SJSA1 (cell line): ENCODE results near the gene AKAP8. TPM values are rescaled to one million over a fixed set of nuclear protein-coding genes. Genes with fewer than 3 reads are reported as not detected.

ENCODE experiments used
- DNase-seq, 2 experiments: peaks; one replicate each; pipeline ENCODE4 v3.0.0-alpha.2; 2015 to 2020; ENCODE audit warnings: low spot score in 2 of 2, low read depth in 1 of 2
- H3K27ac ChIP-seq: fragments of 250-450 bp; sonication (Bioruptor Pico); 2 replicates; pipeline ENCODE4 v1.5.1; 2020; ENCODE audit warnings: mild to moderate bottlenecking, moderate library complexity
- H3K27me3 ChIP-seq: fragments of 250-450 bp; sonication (Bioruptor Pico); replicated peaks from 2 replicates; pipeline ENCODE4 v1.5.1; 2020; ENCODE audit warnings: mild to moderate bottlenecking, moderate library complexity
- H3K36me3 ChIP-seq: fragments of 250-450 bp; sonication (Bioruptor Pico); 2 replicates; pipeline ENCODE4 v1.5.1; 2020; ENCODE audit warnings: mild to moderate bottlenecking
- H3K4me1 ChIP-seq: fragments of 250-450 bp; sonication (Bioruptor Pico); replicated peaks from 2 replicates; pipeline ENCODE4 v1.6.1; 2021; ENCODE audit warnings: mild to moderate bottlenecking
- H3K4me3 ChIP-seq: fragments of 250-450 bp; sonication (Bioruptor Pico); 2 replicates; pipeline ENCODE4 v1.5.1; 2020; ENCODE audit warnings: mild to moderate bottlenecking
- H3K9me3 ChIP-seq: fragments of 250-450 bp; sonication (Bioruptor Pico); replicated peaks from 2 replicates; pipeline ENCODE4 v1.5.1; 2020; ENCODE audit warnings: mild to moderate bottlenecking
- total RNA-seq: library from RNA; depleted of rRNA; stranded (reverse); fragments of >200 nt; shearing (Covaris generic); gene quantifications from 2 replicates; pipeline ENCODE4 v1.2.3, GENCODE V29; 2014

The AKAP8 gene
- total RNA-seq, 1 experiment from 2014 or later, result 27.5 TPM

DNA sequence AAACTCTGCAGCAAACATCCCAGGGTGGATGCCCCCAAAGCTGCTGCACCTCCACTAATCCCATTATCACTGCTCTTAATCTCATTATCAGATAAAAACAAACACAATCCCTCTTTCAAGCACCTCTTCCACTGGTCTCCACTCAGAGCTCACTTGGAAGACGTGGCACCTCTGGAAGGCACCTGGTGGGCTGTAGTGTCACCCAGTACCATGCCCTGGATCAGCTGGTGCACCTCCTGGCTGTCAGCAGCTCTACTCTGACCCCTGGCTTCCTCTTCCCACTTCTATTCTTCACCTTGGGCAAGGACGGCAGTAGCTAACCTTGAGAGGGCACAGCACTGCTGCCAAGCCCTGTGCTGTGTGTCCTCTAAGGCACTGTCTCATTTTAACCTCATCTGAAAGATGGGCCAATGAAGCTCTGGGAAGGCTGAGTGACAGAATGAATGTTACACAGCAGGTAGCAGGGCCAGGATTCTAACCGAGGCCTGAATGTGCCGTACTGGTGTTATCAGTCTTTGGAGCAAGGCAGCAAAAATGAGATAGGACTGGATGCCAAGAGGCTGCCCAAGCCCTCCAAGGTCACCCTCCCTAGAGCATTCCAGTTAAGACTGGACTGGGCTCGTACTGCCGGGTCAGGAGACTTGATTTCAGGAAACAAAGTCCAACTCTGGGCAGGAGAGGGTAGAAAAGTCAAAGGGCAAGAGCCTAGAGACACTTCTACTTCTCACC is 54.6 kb downstream of the AKAP8 start:
- Histone ChIP-seq H3K27ac (no peak overlapping the region), H3K4me1 (peaks cover 61% of the 10 kb centered on the region), H3K4me3 (no peak overlapping the region), H3K27me3 (no peaks in the 10 kb centered on the region), H3K9me3 (no peaks in the 10 kb centered on the region), H3K36me3 (peaks cover 11% of the 10 kb centered on the region)
- no peak for DNase-seq

DNA sequence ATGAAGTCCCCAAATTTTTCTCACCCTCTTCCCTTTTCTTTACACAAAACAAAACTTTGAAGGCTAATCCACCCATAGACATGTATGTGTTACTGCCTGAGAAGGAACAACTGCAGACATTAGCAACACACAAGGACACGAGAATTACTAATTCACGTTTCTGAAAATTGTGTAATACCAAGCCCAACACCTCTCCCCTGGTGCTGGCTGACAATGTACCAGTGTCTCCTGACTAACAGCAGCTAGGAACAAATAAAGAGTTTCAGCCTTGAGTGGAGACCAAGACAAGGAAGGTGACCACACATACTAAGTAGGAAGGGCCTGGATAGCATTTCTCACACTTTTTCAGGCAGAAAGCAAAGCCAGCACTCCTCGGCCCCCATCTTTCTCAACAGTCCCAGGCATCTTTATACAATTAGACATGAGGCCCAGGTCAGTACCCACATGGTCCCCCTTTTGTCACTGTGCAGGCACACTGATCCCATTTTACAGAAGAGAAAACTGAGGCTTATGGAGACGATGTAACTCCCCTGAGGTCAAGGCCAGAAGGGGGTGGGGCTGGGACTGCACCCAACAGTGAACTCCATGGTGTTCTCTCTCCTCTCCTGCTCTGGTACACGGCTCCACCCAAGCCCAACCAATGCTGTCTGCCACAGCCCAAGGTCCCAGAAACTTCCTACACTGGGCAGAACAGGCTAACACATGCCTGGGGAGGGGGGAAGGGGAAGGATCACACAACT is 55.9 kb downstream of the AKAP8 start:
- no peak overlapping the region for H3K4me3 ChIP-seq
- H3K4me1 ChIP-seq, result peaks cover 58% of the 10 kb centered on the region
- DNase-seq, result no peak
- 0 out of 2 replicates have a peak, but pooled peaks cover 8% of the 10 kb centered on the region for H3K36me3 ChIP-seq
- H3K9me3 ChIP-seq, result no peaks in the 10 kb centered on the region
- no peak overlapping the region for H3K27ac ChIP-seq
- no peaks in the 10 kb centered on the region for H3K27me3 ChIP-seq

DNA sequence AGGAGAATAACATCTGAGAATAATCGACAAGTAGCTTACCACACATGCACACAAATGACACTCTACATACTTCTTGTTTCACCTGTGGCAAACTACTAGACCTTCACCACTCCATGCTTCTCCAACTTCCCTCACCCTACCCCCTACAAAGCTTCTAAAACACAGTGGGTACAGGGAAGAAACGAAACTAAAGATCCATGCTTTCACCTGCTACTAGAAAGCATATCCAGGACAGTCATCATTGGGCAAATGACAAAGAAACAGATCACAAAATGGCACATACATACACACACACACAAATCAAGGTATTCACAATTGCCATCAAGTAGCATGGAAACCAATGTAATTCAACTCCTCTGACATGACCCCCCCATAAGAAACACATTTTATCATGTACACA is 57.8 kb downstream of the AKAP8 start:
- Histone ChIP-seq H3K4me1 (peaks cover 61% of the 10 kb centered on the region), H3K9me3 (no peaks in the 10 kb centered on the region; the same call in 1 of the 2 replicates), H3K27ac (no peak overlapping the region)

DNA sequence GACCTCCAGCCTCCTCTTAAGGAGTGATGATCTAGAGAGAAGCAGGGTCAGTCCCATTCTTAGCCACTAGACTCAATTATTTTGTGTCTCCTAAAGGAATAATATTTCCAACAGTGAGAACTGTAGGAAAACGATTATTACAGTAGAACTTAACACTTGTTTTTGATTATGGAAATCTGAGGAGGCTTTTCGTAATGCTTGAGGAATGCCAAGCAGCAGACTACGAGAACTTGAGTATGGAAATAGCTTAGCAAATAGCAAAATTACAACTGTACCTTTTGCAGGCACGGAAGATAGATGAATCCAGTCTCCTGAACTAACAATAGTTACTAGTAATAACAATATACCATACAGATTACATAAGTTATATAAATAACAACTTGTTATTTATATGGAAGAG is 59.5 kb downstream of the AKAP8 start:
- H3K4me3 ChIP-seq, result no peak overlapping the region
- peak overlapping the region; percentile 8; the same call in 1 of the 2 replicates for H3K27ac ChIP-seq
- peaks cover 16% of the 10 kb centered on the region for H3K36me3 ChIP-seq
- peaks cover 59% of the 10 kb centered on the region for H3K4me1 ChIP-seq
- no peaks in the 10 kb centered on the region; the same call in 1 of the 2 replicates for H3K9me3 ChIP-seq
- no peaks in the 10 kb centered on the region for H3K27me3 ChIP-seq
- DNase-seq, result no peak

More for the DNA sequence above, 57.8 kb downstream of the AKAP8 start:
- Histone ChIP-seq H3K27me3 (no peaks in the 10 kb centered on the region), H3K4me3 (no peak overlapping the region), H3K36me3 (peaks cover 6% of the 10 kb centered on the region)
- no peak for DNase-seq

DNA sequence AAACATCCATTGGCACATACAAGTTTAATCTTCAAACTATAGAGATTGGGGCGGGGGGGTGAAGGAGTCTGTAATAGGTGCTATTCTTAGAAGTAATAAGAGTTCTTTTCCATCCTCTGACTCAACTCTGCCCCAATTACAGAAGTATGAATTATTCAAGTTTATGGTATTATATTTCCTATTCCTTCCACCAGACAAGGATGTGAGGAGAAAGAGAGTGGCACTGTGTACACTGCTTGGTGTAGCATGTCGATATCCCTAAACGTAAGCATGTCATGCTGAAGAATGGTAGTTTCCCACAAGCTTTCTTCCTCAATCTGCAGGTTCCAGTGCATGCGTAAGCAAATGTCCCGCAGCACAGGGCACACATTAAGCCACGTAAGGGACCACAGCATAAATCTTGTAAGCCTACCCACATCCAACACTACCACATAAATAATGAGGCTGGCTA is 61.3 kb downstream of the AKAP8 start:
- Histone ChIP-seq H3K4me3 (no peak overlapping the region), H3K4me1 (peaks cover 62% of the 10 kb centered on the region), H3K36me3 (peaks cover 19% of the 10 kb centered on the region), H3K27me3 (no peaks in the 10 kb centered on the region), H3K27ac (peak overlapping the region; percentile 19; the same call in 1 of the 2 replicates), H3K9me3 (no peaks in the 10 kb centered on the region; the same call in 1 of the 2 replicates)
- no peak for DNase-seq

DNA sequence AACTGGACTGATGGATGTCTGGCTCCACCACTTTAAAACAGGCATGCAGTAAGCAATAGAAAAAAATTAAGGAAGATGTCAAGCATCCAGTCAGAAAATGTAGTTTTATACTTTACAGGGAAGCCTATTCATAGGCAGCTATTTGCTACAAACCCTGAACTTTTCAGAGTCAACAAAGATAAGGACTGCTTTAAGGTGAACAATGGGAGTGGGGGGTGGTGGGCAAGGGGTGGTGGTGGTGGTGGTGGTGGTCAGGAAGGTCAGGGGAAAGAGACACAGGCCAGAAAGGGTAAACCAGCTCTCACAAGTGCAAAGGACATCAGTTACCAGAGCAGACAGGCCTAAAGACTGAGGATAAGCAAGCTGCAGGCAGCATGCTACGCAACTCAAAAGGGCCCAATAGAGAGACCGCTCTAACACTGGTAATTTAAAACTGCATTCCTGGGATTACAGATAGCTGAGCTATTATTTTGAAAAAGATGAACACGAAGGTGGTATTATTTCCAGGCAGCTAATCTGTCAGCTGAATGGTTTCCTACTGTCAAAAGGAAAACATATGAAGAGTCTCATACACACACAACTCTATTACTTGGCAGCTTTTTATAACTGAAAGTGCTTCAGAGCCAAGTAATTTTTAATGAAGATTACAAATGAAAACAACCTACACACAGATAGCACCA is 62.1 kb downstream of the AKAP8 start:
- H3K4me3 ChIP-seq, result no peak overlapping the region
- H3K36me3 ChIP-seq, result peaks cover 19% of the 10 kb centered on the region
- no peak for DNase-seq
- no peaks in the 10 kb centered on the region for H3K27me3 ChIP-seq
- H3K9me3 ChIP-seq, result no peaks in the 10 kb centered on the region; the same call in 1 of the 2 replicates
- peak overlapping the region; percentile 19; the same call in 1 of the 2 replicates for H3K27ac ChIP-seq
- H3K4me1 ChIP-seq, result peaks cover 62% of the 10 kb centered on the region

DNA sequence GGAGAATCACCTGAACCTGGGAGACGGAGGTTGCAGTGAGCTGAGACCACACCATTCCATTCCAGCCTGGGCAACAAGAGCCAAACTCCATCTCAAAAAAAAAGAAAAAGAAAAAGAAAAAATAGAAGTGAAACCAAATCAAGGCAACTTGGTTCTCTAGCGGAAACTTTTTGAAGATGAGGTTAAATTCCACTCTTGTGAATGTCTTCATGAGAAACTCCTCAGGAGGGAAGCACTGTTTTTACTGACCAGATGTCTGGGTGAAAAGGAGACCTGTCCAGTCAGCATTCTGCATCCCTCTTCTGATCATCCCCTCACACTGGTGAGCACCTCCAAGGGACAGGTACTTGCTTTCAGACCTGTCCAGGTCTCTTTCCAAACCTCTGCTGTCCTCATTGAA is 63.1 kb downstream of the AKAP8 start:
- Histone ChIP-seq H3K36me3 (peaks cover 22% of the 10 kb centered on the region), H3K4me3 (no peak overlapping the region), H3K27ac (no peak overlapping the region; the same call in 1 of the 2 replicates), H3K9me3 (no peaks in the 10 kb centered on the region; the same call in 1 of the 2 replicates), H3K4me1 (peaks cover 60% of the 10 kb centered on the region), H3K27me3 (no peaks in the 10 kb centered on the region)
- DNase-seq, result no peak

DNA sequence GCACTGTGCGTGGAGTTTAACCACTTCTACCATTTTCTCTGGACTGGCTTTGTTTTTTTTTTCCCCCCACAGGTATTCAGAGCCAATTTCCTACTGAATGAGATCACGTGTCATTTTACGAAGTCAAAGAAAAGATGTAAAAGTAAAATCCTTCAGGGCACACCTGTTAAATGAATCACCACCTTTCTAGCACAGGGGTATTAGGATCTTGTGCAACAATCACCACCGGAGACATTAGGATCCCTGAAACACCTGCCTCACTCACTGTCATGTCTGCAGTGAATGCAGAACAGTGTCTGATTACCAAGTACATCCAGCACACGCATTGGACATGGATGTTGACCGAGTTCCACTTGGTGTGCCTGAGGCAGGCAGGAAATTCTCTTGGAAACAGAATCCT is 64.5 kb downstream of the AKAP8 start:
- Histone ChIP-seq H3K36me3 (peaks cover 27% of the 10 kb centered on the region), H3K4me3 (no peak overlapping the region), H3K9me3 (no peaks in the 10 kb centered on the region; the same call in 1 of the 2 replicates), H3K27me3 (no peaks in the 10 kb centered on the region), H3K27ac (no peak overlapping the region), H3K4me1 (peaks cover 47% of the 10 kb centered on the region)
- no peak for DNase-seq

DNA sequence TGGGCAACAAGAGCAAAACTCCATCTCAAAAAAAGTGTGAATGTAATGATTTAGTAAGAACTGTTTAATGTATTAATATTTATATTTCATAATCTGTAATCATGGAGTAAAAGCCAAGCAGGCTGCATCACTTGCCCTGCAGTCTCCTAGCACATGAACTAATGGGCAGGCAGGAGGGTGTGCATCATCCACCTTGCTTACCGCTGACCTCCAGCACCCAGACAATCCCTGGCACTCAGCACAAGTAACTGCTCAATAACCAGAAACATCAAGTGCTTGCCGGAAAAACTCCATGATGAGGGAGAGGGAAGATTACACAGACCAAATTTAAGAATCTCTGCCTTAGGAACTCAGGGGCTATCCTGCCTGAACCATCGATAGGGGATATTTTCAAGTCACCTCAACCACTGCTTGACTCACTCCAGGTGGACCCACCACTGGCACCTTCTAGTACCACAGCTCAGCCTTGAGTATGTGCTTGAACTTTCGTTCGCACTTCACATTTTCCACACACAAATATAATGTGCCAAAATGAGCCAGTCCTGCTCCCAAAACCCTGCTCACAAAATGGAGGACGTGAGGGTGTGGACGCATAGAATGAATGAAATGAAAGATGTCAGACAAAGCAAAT is 65.8 kb downstream of the AKAP8 start:
- H3K4me3 ChIP-seq, result no peak overlapping the region
- H3K4me1 ChIP-seq, result peaks cover 43% of the 10 kb centered on the region
- no peaks in the 10 kb centered on the region for H3K27me3 ChIP-seq
- peaks cover 27% of the 10 kb centered on the region for H3K36me3 ChIP-seq
- DNase-seq, result no peak
- H3K9me3 ChIP-seq, result no peaks in the 10 kb centered on the region; the same call in 1 of the 2 replicates
- no peak overlapping the region for H3K27ac ChIP-seq

DNA sequence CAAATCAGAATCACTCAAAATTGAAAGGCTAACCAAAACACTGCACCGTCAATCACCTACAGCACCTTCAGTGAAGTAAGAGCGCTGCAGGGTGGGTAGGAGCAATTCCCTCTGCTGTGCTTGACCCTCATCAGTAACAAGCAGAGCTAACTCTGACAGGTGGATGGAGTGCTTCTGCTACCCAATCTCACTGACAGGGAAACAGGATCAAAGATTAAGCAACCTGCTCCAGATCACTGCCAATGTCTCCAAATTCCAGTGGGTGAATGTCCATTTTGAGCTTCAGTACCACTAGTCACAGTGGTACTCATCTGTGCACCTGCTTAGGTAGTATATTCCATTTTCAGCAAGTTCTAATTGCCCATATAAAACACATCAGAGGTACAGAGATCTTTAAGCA is 72.4 kb downstream of the AKAP8 start:
- Histone ChIP-seq H3K4me1 (peaks cover 32% of the 10 kb centered on the region), H3K27me3 (no peaks in the 10 kb centered on the region), H3K27ac (no peak overlapping the region), H3K4me3 (no peak overlapping the region), H3K9me3 (peaks cover 3% of the 10 kb centered on the region; the same call in 1 of the 2 replicates), H3K36me3 (peaks cover 20% of the 10 kb centered on the region)
- DNase-seq, result no peak

DNA sequence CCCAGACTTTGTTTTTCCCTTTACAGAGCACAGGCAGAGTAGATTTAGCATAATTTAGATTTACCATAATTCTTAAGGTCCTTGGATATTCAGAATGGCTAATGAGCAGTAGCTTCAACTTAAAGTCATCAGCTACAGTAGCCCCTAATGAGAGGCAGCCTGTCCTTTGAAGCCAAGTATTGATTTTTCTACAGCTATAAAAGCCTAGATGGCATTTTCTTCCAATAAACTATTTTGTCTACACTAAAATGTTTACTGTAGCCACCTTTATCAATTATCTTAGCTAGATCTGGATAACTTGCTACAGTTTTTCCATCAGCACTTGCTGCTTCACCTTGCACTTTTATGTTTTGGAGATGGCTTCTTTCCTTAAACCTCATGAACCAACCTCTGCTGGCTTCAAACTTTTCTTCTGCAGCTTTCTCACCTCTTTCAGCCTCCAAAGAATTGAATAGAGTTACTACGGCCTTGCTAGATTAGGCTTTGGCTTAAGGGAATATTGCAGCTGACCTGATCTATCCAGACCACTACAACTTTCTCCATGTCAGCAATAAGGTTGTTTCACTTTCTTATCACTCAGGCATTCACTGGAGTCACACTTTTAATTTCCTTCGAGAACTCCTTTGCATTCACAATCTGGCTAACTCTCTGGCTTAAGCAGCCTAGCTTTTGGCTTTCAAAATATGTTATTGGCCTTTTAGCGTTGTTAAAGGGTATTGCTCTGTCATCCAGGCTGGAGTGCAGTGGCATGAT is 73.8 kb downstream of the AKAP8 start:
- Histone ChIP-seq H3K4me1 (peaks cover 42% of the 10 kb centered on the region), H3K4me3 (no peak overlapping the region), H3K9me3 (peaks cover 3% of the 10 kb centered on the region; the same call in 1 of the 2 replicates), H3K27me3 (no peaks in the 10 kb centered on the region), H3K36me3 (peaks cover 12% of the 10 kb centered on the region), H3K27ac (no peak overlapping the region; the same call in 1 of the 2 replicates)
- no peak for DNase-seq

DNA sequence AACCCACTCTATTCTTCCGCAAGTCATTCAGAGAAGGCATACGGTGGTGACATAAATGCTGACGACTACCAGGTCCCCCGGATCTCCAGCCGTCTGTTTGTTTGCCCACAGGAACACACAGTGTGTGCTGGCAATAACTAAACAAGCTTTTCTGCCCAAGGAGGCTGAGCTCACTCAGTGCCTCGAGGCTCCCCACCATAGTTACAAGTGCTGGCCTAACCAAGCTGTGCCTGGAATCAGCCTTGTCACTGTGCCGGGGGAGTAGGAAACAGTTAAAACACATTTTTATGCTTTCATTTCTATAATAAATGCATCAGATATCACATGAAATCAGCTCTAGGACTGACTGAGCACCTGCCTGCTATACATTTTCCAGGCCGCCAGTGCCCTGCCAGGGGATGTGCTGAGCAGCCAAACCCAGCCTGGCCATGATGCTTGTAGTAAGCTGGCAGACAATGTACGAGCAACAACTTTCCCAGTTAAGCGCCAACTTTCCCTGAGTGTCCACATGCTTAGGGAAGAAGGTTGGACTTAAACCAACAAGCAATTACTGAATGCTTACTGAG is 75.4 kb downstream of the AKAP8 start:
- Histone ChIP-seq H3K4me1 (peaks cover 55% of the 10 kb centered on the region), H3K4me3 (no peak overlapping the region), H3K9me3 (peaks cover 3% of the 10 kb centered on the region; the same call in 1 of the 2 replicates), H3K36me3 (peaks cover 12% of the 10 kb centered on the region), H3K27ac (0 out of 2 replicates have a peak overlapping the region, but pooled peaks have one; percentile 26), H3K27me3 (no peaks in the 10 kb centered on the region)
- DNase-seq, result no peak
